ENCODE data around the gene BRI3BP.

BRI3BP gene, protein sequence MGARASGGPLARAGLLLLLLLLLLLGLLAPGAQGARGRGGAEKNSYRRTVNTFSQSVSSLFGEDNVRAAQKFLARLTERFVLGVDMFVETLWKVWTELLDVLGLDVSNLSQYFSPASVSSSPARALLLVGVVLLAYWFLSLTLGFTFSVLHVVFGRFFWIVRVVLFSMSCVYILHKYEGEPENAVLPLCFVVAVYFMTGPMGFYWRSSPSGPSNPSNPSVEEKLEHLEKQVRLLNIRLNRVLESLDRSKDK

DNA sequence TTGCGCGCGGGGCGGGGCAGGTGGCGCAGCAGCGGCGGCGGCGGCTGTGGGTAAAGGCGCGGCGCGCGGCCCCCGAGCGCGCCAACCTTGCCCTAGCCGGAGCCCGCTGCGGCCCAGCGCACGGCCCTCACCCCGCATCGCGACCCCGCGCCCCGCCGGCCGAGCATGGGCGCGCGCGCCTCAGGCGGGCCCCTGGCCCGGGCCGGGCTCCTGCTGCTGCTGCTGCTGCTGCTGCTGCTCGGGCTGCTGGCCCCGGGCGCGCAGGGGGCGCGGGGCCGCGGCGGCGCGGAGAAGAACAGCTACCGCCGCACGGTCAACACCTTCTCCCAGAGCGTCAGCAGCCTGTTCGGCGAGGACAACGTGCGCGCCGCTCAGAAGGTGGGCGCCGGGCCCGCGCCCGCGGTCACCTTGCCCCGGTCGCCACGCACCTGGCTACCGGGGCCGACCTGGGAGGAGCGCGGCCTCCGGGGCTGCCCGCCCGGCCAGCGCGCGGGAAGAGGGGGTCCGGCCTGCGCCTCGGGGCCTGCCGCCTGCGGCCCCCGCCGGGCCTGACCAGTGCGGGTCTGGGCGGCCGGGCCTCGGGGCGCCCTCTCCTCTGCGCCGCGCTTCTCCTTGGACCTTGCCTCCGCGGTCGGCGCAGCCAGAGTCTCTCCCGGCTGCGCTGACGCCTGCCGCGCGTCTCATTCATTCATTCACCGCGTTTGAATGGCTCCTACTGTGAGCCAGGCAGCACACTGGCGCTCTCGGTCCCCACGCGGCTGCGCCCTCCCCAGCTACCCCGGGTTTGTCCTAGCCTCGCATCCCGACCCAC lies at the start of gene BRI3BP:
TSS of gene BRI3BP (plus strand) at position 20 of the 811 bp plus-strand sequence. CDS start at position 166, 146 bp downstream.
- in situ Hi-C loops (cut with MboI; ENCODE audit: low sequenced_read_pairs) = no loop called here

DNA sequence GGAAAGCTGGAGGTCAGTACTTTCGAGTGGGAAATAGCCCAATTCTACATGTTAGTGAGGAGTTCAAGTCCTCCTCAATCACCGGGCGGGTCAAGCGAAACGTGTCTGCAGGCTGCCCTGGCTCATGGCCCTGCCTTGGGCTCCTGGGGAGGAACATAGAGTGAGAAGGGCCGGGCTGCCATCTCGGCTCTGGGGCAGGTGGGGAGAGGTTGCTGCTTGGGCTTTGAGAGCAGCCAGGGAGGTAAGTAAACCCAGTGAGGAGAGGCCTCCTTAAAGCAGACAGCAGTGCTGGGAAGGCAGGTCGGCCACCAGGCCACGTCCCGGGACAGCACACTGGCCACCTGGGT lies 47.0 kb upstream of the BRI3BP start:
- in situ Hi-C loops (cut with MboI; ENCODE audit: low sequenced_read_pairs) = no loop called here

DNA sequence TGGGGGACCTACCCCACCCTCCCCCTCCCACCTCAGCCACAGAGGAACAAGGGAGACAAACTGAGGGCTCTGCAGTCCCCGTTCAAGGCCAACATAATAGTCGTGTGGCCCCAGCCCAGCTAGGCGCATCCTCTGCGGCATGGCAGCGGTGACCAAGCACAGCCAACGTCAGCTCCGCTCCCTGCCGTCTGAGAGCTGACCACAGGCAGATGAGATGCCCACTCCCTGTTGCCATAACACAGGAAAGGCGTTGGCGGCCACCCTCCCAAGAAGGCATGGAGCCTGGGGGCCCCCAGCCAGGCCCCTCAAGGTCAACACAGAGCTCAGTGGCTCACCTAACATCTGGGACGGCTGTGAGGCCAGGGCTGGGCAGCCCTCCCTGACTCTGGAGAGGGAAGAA lies 46.4 kb upstream of the BRI3BP start:
- in situ Hi-C loops (cut with MboI; ENCODE audit: low sequenced_read_pairs) = no loop called here

DNA sequence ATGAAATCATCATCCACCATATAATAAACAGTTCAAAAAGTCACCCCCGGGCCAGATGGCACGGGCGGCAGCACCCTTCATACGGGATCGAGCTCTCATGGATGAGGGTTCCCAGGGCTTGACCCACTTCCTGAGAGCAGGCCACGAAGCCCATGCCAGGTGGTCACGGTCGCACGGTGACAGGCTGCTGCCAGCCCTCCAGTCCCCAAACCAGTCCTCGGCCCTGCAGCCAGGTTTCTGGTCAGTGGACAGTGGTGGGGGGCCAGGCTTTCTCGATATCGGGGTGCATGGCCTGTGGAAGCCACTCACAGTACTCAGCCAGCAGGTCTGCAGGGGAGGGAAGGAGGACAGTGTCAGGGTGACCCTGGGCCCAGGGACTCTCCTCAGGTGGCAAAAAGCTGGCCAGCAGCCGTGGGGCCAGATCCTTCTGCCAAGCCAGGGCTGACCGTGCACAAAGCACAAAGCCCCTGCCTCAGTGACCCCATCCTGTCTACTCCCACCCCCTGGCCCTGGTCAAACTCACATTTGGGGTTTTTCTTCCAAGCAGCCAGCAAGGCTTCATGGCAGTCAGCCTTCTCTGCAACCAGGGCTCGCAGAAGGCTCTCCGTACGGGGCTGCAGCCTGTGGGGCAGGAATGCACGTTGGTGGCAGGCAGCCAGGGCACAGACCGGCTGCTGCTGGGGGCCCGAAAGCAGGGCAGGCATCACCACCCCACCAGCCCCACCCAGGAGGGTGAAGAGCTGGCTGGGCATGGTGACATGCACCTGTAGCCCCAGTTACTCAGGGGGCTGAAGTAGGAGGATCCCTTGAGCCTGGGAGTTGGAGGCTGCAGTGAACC lies 45.7 kb upstream of the BRI3BP start:
- in situ Hi-C loops (cut with MboI; ENCODE audit: low sequenced_read_pairs) = no loop called here

DNA sequence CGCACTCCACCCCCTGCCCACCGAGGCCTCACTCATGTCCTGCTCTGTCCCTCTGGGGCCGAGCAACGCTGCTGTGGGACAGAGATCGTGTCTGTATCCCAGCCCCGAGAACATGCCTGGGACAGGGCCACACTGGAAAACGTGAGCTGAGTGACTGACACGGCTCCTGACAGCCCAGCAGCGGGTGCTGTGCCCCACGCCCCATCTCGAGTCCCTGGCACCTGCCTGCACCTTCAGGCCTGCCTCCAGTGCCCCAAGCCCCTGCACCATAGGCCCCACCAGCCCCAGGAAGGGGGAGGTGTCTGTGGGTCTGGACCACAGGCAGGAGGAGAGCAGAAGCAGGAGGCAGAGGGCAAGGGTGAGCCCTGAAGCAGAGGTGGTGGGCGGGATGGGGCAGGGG lies 44.4 kb upstream of the BRI3BP start:
- in situ Hi-C loops (cut with MboI; ENCODE audit: low sequenced_read_pairs) = no loop called here

DNA sequence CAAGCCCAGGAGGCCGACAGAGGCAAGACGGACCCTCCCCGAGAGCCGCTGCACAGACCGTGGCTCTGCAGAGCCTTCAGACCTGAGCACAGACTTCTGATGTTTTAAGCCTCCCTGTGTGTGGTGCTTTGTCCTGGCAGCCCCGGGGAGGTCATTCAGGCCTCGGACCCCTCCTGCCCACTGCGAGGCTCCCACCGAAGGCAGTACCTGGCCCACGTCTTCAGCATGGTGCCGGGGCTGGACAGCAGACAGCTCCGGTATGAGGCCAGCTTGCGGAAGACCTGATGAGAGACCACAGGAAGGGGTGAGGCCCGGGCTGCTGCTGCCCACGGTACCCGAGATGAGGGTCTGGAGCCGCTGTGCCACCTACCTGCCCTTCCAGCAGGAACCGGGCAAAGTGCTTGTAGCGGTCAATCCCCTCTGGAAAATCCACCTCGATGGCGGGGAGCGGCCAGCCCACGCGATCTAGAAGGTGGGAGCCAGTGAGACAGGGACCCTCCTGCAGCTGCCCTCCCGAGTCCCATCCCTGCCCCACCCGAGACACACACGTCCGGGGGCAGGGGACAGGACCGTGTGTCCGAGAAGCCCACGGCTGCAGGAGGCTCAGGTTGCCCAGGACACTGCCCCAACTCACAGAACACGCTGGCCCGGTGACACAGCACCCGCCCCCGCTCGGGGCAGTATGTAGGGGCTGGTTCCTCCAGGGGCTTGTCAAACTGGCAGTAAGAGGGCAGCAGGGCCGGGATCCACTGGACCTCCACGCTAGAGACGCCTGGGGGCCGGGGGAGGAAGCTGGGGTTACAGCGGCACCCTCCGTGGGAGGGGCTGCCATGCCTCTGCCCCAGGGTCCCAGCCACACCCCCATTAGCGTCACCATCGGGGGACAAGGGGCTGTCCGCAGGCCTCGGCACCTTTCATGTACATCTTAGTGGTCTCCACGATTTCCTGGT lies 43.4 kb upstream of the BRI3BP start:
- in situ Hi-C loops (cut with MboI; ENCODE audit: low sequenced_read_pairs) = no loop called here

DNA sequence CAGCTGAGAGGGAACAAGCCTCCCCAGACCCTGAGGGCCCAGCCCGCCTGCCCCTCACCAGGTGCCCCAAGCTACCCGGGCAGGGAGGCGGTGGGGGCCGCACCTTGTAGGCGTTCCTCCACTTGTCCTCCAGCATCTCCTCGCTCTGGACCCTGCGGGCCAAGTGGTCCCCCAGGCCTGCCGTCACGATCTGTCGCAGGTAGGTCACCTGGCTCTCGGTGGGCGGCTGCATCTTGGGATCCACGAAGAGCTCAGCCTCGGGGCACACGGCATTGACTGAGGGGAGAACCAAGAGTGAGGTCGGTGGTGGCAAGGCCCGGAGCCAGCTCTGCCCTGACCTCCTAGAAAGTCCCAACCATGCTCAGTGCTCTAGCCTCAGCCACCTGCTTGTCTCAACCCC lies 41.1 kb upstream of the BRI3BP start:
- in situ Hi-C loops (cut with MboI; ENCODE audit: low sequenced_read_pairs) = no loop called here

DNA sequence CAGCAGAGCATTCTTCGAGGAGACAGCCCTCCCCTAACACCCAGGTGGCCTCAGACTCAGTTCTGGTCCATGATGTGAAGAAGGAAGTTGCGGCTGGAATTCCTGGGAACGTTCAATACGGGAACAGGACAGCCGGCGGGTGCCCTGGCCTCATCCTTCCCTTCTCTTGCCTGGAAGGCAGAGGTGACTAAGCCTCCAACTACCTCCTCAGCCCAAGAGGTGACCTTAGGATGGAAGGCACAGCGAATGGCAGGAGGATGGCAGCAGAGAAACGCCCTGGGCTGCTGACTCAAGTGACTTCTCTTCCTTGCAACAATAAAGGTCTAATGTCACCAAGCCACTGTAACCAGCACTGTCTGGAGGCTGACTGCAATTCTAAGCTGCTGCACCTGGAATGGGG lies 40.6 kb upstream of the BRI3BP start:
- in situ Hi-C loops (cut with MboI; ENCODE audit: low sequenced_read_pairs) = no loop called here

DNA sequence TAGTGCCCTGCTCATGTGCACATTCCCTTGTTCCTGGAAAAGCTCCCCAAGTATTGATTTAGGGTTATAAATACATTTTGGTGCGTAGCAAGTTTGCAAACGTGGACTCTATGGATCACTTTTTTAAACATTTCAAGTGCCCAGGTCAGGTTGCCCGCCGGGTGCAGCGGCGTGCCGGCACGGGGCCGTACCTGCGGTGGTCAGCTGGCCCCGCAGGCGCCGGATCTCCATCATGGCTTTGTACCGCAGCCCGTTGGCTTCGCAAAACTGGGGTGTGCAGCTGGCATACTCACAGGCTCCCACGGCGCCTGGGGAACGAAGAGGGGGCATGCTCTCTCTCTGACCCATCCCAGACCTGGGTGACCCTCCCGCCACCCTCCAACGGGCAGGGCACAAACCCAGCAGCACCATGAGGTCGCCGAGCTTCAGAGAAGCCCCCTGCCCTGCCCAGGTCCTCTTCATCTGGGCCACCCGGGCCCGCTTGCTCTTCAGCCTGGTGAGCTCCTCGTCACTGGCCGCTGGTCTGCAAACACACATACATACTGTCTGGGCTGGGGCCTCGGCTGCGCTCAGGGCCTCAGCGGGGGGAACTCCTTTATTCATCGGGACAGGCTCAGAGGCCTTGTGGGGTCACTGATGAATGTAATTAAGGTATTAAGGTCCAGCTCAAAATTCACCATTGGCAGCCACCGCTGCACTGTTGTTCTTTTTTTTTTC lies 39.6 kb upstream of the BRI3BP start:
- in situ Hi-C loops (cut with MboI; ENCODE audit: low sequenced_read_pairs) = no loop called here

DNA sequence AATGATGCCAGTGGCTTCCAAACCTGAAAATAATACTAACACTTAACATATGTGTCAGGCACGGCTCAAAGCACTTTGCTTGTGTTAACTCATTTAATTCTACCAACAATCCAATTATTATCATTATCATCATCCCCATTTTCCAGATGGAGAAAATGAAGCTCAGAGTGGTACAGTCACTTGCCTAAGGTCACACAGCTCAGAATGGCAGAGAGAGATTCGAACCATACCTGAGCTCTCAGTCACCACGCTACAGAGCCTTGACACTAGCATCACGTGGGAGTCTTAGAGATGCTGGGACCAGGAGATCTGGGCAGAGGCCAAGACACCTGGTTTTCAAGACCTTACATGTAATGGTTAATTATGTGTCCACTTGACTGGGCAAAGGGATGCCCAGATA lies 38.7 kb upstream of the BRI3BP start:
- in situ Hi-C loops (cut with MboI; ENCODE audit: low sequenced_read_pairs) = no loop called here

DNA sequence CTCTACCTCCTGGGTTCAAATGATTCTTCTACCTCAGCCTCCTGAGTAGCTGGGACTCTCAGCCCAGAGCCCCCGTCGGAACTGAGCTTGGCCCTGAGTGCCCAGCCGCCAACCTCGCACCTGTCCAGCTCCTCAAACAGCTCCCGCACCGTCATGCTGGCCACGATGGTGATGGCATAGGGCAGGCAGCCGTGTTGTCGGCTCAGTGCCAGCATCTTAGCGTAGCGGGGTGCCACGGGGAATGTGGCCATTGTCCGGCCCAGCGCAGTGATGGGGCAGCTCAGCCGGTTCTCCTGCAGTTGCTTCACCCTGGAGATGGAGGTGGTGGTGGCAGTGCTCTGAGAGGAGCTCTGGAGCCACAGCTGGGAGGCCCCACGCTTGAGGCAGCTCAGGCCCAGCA lies 36.9 kb upstream of the BRI3BP start:
- in situ Hi-C loops (cut with MboI; ENCODE audit: low sequenced_read_pairs) = no loop called here

DNA sequence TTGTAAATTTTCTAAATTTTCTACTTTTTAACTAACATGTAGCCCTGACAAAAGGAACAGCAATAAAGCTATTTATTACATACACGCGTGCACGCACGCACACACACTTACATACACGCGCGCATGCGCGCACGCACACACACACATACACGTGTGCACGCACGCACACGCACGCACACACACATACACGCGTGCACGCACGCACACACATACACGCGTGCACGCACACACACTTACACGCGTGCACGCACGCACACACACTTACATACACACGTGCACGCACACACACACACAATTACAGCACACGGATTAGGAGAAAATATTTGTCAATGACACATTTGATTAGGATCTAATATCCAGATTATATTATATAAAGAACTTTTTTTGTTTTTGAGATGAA lies 32.4 kb upstream of the BRI3BP start:
- in situ Hi-C loops (cut with MboI; ENCODE audit: low sequenced_read_pairs) = no loop called here

DNA sequence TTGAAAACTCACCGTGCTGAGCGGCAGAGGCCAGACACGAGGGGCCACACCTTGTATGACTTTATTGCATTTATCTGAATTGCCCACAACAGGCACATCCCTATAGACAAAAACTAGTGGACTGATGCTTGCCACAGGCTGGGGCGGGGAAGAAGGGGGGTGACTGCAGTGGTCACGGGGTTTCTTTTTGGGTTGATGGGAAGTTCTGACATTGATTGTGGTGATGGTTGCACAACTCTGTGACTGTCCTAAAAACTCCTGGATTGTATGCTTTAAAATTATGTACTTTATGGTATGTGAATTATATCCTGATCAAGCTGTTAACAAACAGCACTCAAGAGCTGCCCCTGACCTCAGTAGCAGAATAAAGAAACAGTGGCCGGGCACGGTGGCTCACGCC lies 30.2 kb upstream of the BRI3BP start:
- in situ Hi-C loops (cut with MboI; ENCODE audit: low sequenced_read_pairs) = no loop called here

DNA sequence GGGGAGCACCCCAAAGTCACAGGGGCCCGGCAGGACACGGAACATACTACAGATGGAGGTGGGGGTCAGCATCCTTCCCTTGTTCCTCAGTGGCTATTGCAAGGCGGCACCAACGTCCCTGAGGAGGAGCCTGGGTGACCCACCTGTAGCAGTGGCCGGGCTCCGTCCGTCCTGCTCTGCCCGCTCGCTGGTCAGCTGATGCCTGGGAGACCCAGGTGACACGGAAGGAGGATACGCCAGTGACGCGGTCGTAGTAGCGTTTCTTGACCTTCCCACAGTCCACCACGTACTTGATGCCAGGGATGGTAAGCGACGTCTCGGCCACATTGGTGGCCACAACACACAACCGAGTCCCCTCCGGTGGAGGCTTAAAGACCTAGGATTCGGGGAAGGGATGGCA lies 29.2 kb upstream of the BRI3BP start:
- in situ Hi-C loops (cut with MboI; ENCODE audit: low sequenced_read_pairs) = no loop called here

DNA sequence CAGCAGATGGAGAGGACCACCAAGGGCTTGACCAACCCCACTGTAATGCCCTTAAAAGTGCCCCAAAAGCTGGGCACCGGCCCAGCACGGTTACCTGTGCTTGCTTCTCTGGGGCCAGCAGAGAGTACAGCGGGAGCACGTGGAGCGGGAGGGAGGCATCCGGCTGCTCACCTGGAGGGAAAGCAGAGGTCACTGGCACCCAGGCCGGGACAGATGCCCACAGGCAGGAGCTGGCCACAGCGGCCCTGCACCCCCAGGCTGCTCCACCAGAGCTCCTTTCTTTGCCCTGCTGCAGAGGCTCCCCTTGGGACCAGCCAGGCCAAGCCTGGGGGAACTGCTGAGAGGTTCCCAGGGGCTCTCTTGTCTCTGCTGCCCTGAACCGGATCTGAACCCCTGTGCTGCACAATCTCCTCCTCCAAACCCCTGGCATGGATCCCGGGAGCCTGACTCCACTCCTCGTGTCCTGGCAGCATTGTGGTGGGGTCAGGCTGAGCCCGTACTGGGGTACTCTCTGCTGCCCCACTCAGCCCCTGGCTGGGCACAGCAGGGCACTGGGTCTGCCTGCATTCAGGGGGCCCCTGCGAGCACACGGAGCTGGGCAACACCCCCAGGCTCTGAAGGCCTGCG lies 28.5 kb upstream of the BRI3BP start:
- in situ Hi-C loops (cut with MboI; ENCODE audit: low sequenced_read_pairs) = no loop called here

DNA sequence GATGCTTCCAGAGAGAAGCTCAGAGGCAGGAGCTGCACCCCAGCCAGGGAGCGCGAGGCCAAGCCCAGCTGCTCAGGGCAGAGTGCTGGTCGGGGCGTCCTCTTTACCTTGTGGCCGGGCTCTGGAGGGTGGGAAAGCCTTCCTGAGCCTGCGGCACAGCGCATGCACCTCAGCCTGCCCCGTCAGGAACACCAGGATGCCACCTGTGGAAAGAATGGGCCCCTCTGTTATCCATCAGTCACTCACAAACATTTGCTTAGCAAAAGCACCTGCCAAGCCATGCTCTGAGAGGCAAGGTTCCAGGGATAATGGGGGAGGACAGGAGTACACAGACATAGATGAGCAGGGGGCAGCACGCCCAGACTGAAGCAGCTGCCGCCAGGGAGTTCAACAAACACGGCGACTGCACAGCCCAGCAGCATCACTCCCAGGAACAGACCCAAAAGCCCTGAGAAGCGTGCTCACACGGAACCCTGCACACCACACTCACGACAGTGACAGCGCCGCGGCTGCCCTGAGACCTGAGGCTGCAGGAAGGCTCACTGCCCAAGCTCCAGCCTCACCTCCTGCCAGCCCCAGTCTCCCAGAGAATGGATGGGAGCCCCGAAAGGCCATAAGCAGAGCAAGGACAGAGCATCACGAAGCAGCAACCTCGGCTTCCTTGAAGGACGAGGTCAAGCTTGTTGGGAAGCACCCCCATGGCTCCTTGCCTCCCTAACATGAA lies 26.3 kb upstream of the BRI3BP start:
- in situ Hi-C loops (cut with MboI; ENCODE audit: low sequenced_read_pairs) = no loop called here

DNA sequence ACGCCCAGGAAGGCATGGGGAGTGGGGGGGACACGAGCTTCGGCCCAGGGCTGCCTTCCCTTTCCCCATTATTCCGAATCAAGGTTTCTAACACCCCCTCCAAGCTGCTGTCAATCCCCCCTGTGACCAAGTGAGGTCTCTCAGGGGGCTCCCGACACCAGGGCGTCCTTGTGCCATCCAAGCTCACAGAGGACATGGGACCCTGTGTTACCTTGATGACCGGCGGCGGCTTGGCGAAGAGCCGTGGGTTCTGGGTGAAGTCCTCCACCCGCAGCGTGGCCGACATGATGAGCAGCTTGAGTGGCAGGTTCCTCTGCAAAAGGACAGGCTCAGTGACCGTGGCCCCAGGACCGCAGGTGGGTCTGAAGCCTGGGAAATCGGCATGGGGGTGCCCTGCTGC lies 24.8 kb upstream of the BRI3BP start:
- in situ Hi-C loops (cut with MboI; ENCODE audit: low sequenced_read_pairs) = no loop called here

DNA sequence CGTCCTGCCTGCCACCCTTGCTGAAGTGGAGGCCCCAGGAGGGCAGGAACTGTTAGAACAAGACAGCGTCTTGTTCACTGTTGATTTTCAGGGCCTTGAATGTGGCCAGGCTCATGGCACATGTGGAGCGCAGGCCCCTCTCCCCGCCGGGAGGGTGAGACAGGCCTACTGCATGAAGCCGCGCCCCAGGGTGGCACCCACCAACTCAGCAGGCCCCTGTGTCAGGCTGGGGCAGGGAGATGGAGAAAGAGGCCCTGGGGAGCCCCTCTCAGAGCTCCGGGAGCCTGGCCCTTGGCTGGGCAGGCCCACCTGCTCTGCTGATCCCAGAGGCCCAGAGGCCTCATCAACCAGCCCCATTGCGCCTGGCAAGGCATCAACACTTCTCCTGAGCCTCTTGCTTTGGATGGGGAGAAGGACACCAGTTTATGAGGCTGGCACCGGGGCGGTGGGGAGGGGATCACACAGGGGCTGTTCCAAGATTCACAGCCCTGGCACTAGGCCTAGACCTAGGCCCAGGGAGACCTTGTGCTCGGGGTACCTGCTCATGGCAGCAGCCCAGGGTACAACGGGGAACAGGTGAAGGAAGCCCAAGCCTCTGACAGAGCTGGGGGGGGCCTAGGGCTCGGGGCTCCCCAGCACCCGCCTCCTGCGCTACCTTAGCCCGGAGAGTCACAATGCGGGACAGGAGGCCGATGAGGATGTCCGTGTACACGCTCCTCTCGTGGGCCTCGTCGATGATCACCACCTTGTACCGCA lies 22.6 kb upstream of the BRI3BP start:
- in situ Hi-C loops (cut with MboI; ENCODE audit: low sequenced_read_pairs) = no loop called here
